Neural cell (in vitro differentiated cells): ENCODE data around the gene GART. TPM values are rescaled to one million over a fixed set of nuclear protein-coding genes. Genes with fewer than 3 reads are reported as not detected.
"Not testable (repeated sequence)": the region's sequence is repeated elsewhere in the genome, so short reads cannot be mapped to it uniquely, and the experiment has no call there.

Experiments
- H2AFZ ChIP-seq: fragments of 200-600, 300-800 bp; sonication (generic), shearing (Covaris generic); 2 replicates; pipeline ENCODE4 v1.6.0; 2014; ENCODE audit warnings: low read depth, mild to moderate bottlenecking, antibody characterized with exemption, low read length, moderate library complexity
- H3F3A ChIP-seq: fragments of 200-600 bp; shearing (Covaris generic); 2 replicates; pipeline ENCODE4 v1.6.1; 2016; ENCODE audit warnings: mild to moderate bottlenecking, moderate library complexity, mixed read lengths, antibody characterized with exemption, low read length; ENCODE audit not compliant: insufficient read depth, poor library complexity, severe bottlenecking
- H3K27ac ChIP-seq: fragments of 200-600, 300-800 bp; sonication (generic), shearing (Covaris generic); 2 replicates; pipeline ENCODE4 v1.5.1; 2014; ENCODE audit warnings: mild to moderate bottlenecking, low read length, moderate library complexity
- H3K27me3 ChIP-seq: fragments of 300-800, 200-600 bp; sonication (generic), shearing (Covaris generic); 2 replicates; pipeline ENCODE4 v1.6.0; 2014; ENCODE audit warnings: mild to moderate bottlenecking, low read depth, low read length, moderate library complexity; ENCODE audit not compliant: insufficient read depth
- H3K36me3 ChIP-seq: fragments of 300-800, 200-600 bp; sonication (generic), shearing (Covaris generic); 2 replicates; pipeline ENCODE4 v1.5.1; 2014; ENCODE audit warnings: mild to moderate bottlenecking, antibody characterized with exemption, low read length, moderate library complexity; ENCODE audit not compliant: insufficient read depth
- H3K4me2 ChIP-seq: fragments of 300-800, 200-600 bp; sonication (generic), shearing (Covaris generic); 2 replicates; pipeline ENCODE4 v1.6.0; 2014; ENCODE audit warnings: mild to moderate bottlenecking, low read length
- H3K4me3 ChIP-seq: fragments of 300-800, 200-600 bp; sonication (generic), shearing (Covaris generic); 2 replicates; pipeline ENCODE4 v1.5.1; 2014; ENCODE audit warnings: mild to moderate bottlenecking, low read length, moderate library complexity
- H3K79me2 ChIP-seq: fragments of 200-600 bp; shearing (Covaris generic); replicated peaks from 2 replicates; pipeline ENCODE4 v1.6.0; 2014; ENCODE audit warnings: mild to moderate bottlenecking, low read length, moderate library complexity; ENCODE audit not compliant: insufficient read depth
- H3K9ac ChIP-seq: fragments of 300-800, 200-600 bp; sonication (generic), shearing (Covaris generic); 2 replicates; pipeline ENCODE4 v1.6.1; 2016; ENCODE audit warnings: mild to moderate bottlenecking, low read length, mixed read lengths
- H3K9me2 ChIP-seq: fragments of 200-600 bp; shearing (Covaris generic); 2 replicates; pipeline ENCODE4 v1.6.1; 2016; ENCODE audit warnings: mild to moderate bottlenecking, low read length, mixed read lengths; ENCODE audit not compliant: insufficient read depth
- H3K9me3 ChIP-seq: fragments of 200-600, 300-800 bp; sonication (generic), shearing (Covaris generic); 2 replicates; pipeline ENCODE4 v1.6.1; 2016; ENCODE audit warnings: mild to moderate bottlenecking, mixed run types, low read length, moderate library complexity, mixed read lengths
- H4K20me1 ChIP-seq: fragments of 200-600 bp; shearing (Covaris generic); 2 replicates; pipeline ENCODE4 v1.6.1; 2016; ENCODE audit warnings: mild to moderate bottlenecking, mixed run types; ENCODE audit not compliant: insufficient read depth
- CTCF ChIP-seq: fragments of 450-650 bp; IDR thresholded peaks from 2 replicates; pipeline ENCODE4 v1.5.1; 2014; ENCODE audit warnings: antibody characterized with exemption, mild to moderate bottlenecking, moderate library complexity; ENCODE audit not compliant: poor library complexity, severe bottlenecking
- EP300 ChIP-seq: fragments of 450-650 bp; conservative IDR thresholded peaks from 2 replicates; pipeline ENCODE4 v1.6.1; 2014; ENCODE audit warnings: antibody characterized with exemption, mild to moderate bottlenecking, moderate library complexity; ENCODE audit not compliant: poor library complexity, severe bottlenecking
- EZH2 ChIP-seq: fragments of 200-600, 300-800 bp; shearing (Covaris generic), sonication (generic); IDR thresholded peaks from 2 replicates; pipeline ENCODE4 v1.6.1; 2014; ENCODE audit warnings: antibody characterized with exemption, low read length, borderline replicate concordance, mild to moderate bottlenecking; ENCODE audit not compliant: insufficient read depth, poor library complexity, severe bottlenecking
- MXI1 ChIP-seq: fragments of 450-650 bp; conservative IDR thresholded peaks from 2 replicates; pipeline ENCODE4 v1.6.1; 2014; ENCODE audit warnings: antibody characterized with exemption, mild to moderate bottlenecking; ENCODE audit not compliant: poor library complexity, severe bottlenecking
- POLR2AphosphoS5 ChIP-seq: IDR thresholded peaks from 2 replicates; pipeline ENCODE4 v1.6.1; 2012
- RAD21 ChIP-seq: fragments of 450-650 bp; conservative IDR thresholded peaks from 2 replicates; pipeline ENCODE4 v1.6.1; 2014; ENCODE audit warnings: antibody characterized with exemption, mild to moderate bottlenecking, moderate library complexity
- REST ChIP-seq: IDR thresholded peaks from 2 replicates; pipeline ENCODE4 v1.6.1; 2012; ENCODE audit warnings: borderline replicate concordance
- SMC3 ChIP-seq: fragments of 450-650 bp; conservative IDR thresholded peaks from 2 replicates; pipeline ENCODE4 v1.6.1; 2014; ENCODE audit warnings: antibody characterized with exemption, mild to moderate bottlenecking, moderate library complexity; ENCODE audit not compliant: poor library complexity
- TAF1 ChIP-seq: IDR thresholded peaks from 2 replicates; pipeline ENCODE4 v1.6.1; 2012; ENCODE audit warnings: low read depth
- polyA plus RNA-seq: library from polyadenylated mRNA; depleted of rRNA; stranded (reverse); fragments of >200 nt; gene quantifications from 2 replicates; pipeline ENCODE4 v1.2.3, GENCODE V29; 2014

The GART gene
- polyA plus RNA-seq, 1 donor from 2014 or later = 87.5 TPM

GRCh38 chr21:33578214-33578613, 36.3 kb upstream of the GART start:
- H3K4me3 ChIP-seq = no peak overlapping the region
- no peak overlapping the region for H3K27ac ChIP-seq
- no peaks in the 10 kb centered on the region for H3K79me2 ChIP-seq
- no peaks in the 10 kb centered on the region for H3K9me3 ChIP-seq
- no peaks in the 10 kb centered on the region for H3F3A ChIP-seq
- H3K27me3 ChIP-seq = no peaks in the 10 kb centered on the region
- H3K4me2 ChIP-seq = no peak overlapping the region
- no peaks in the 10 kb centered on the region for H3K9me2 ChIP-seq
- H3K36me3 ChIP-seq = peaks cover 4% of the 10 kb centered on the region
- TF ChIP-seq SMC3 = no peak
- no peak for TF ChIP-seq EZH2
- TF ChIP-seq TAF1 = no peak
- no peak for TF ChIP-seq RAD21
- no peak for TF ChIP-seq POLR2AphosphoS5
- no peak for TF ChIP-seq CTCF
- TF ChIP-seq REST = no peak
- TF ChIP-seq MXI1 = no peak
- H4K20me1 ChIP-seq = no peaks in the 10 kb centered on the region
- no peak overlapping the region for H3K9ac ChIP-seq
- H2AFZ ChIP-seq = no peak overlapping the region

- not testable (repeated sequence) for H4K20me1 ChIP-seq, H3K27ac ChIP-seq, H2AFZ ChIP-seq, H3K9me2 ChIP-seq, H3K36me3 ChIP-seq, H3K4me3 ChIP-seq, H3K27me3 ChIP-seq, H3K4me2 ChIP-seq, H3K9ac ChIP-seq, H3K9me3 ChIP-seq, H3F3A ChIP-seq, H3K79me2 ChIP-seq
Observed at GRCh38 chr21:33576741-33577141, 34.8 kb upstream of the GART start.

GRCh38 chr21:33572350-33572749, 30.4 kb upstream of the GART start:
- H3K79me2 ChIP-seq = peaks cover 3% of the 10 kb centered on the region
- no peak overlapping the region for H2AFZ ChIP-seq
- peaks cover 3% of the 10 kb centered on the region for H3K36me3 ChIP-seq
- H3K27me3 ChIP-seq = no peaks in the 10 kb centered on the region
- no peak for TF ChIP-seq EP300
- no peak overlapping the region for H3K4me2 ChIP-seq
- no peaks in the 10 kb centered on the region for H3F3A ChIP-seq
- no peak overlapping the region for H3K4me3 ChIP-seq
- no peaks in the 10 kb centered on the region for H3K9me3 ChIP-seq
- H3K9me2 ChIP-seq = no peaks in the 10 kb centered on the region
- H3K9ac ChIP-seq = no peak overlapping the region
- H3K27ac ChIP-seq = no peak overlapping the region
- no peaks in the 10 kb centered on the region for H4K20me1 ChIP-seq
